ENCODE results near the gene HSF5. TPM values are rescaled to one million over a fixed set of nuclear protein-coding genes. Genes with fewer than 3 reads are reported as not detected.

HSF5 gene
- total and polyA plus RNA-seq, 2 of the 4 experiments (the other 2 are of a cell fraction): not detected

GRCh38 chr17:58516644-58517377, 28.6 kb upstream of the HSF5 start:
- no CpG with 5 or more reads among the region's 2 CpGs for WGBS, 2 experiments (ENCODE audit: extremely low coverage in 2 of 2, insufficient read length in 1 of 2)
- Histone ChIP-seq H3K9me3 (ENCODE audit: control insufficient read depth, insufficient read depth, low read length) (no peaks in the 10 kb centered on the region), H2BK15ac (ENCODE audit: low read depth, low read length) (0 out of 3 replicates have a peak overlapping the region, but pooled peaks have one; percentile 46), H4K8ac (ENCODE audit: low read depth in 2 of 2, low read length in 2 of 2) (peak overlapping the region; percentile 84 to 85), H3K9ac (ENCODE audit: low read depth, low read length) (peak overlapping the region; percentile 68), H3K79me1 (ENCODE audit: low read depth in 1 of 2, low read length in 2 of 2) (peaks cover 5 to 45% of the 10 kb centered on the region in 2 experiments; a peak in 3 of 4 replicates), H3K27me3 (ENCODE audit: control insufficient read depth, insufficient read depth, low read length) (no peaks in the 10 kb centered on the region), H2BK120ac (ENCODE audit: low read depth, low read length) (peak overlapping the region; percentile 33; the same call in 1 of the 2 replicates), H2BK5ac (ENCODE audit: low read depth, low read length, poor library complexity, severe bottlenecking) (peak overlapping the region; percentile 52), H2AK5ac (ENCODE audit: low read depth, low read length) (peak overlapping the region; percentile 89), H3K23ac (ENCODE audit: low read depth, low read length) (0 out of 2 replicates have a peak overlapping the region, but pooled peaks have one; percentile 38), H4K91ac (ENCODE audit: insufficient read depth, low read depth, low read length) (peak overlapping the region; percentile 80), H3K9me1 (ENCODE audit: insufficient read depth, low read length) (peaks cover 15% of the 10 kb centered on the region; the same call in 1 of the 2 replicates), H3K18ac (ENCODE audit: low read depth, low read length) (no peak overlapping the region), H4K20me1 (ENCODE audit: insufficient read depth, low read length) (no peaks in the 10 kb centered on the region), H3K4me3 (ENCODE audit: insufficient read depth, low read depth, low read length) (peak overlapping the region; percentile 64), H3K4me1 (ENCODE audit: control insufficient read depth, insufficient read depth, low read length) (peaks cover 12% of the 10 kb centered on the region; the same call in 1 of the 2 replicates), H3K36me3 (ENCODE audit: control insufficient read depth, insufficient read depth, low read length) (peaks cover 5% of the 10 kb centered on the region; the same call in 1 of the 2 replicates), H3K4me2 (ENCODE audit: low read depth, low read length) (peak overlapping the region; percentile 88), H3K56ac (ENCODE audit: extremely low read depth, insufficient read depth, low read length) (peak overlapping the region; percentile 51; the same call in 1 of the 2 replicates), H2AK9ac (replicated peaks; ENCODE audit: low read depth, low read length, poor library complexity) (peak overlapping the region; percentile 97), H3K4ac (ENCODE audit: low read depth, low read length) (peak overlapping the region; percentile 87), H3K14ac (replicated peaks; ENCODE audit: low read depth, low read length) (peak overlapping the region; percentile 81), H3K27ac (ENCODE audit: insufficient read depth, low read length) (peak overlapping the region; percentile 65; the same call in 1 of the 2 replicates), H2BK20ac (ENCODE audit: low read depth, low read length) (no peak overlapping the region; the same call in 1 of the 2 replicates), H2AFZ (replicated peaks; ENCODE audit: low read length, poor library complexity) (peak overlapping the region; percentile 99), H4K5ac (ENCODE audit: low read depth, low read length) (peak overlapping the region; percentile 58)
- ChIA-PET POLR2A (ENCODE audit: unreplicated experiment) (no interaction called here), CTCF (no interaction called here)
- ATAC-seq (ENCODE audit: low read depth) (no peak), DNase-seq (no peak)
- intact Hi-C loops (cut with micrococcal nuclease): loop anchor here (5.0 to 10.0 kb wide), 2 partner anchors 165 to 268 kb away; partner anchors contain the start of gene SUPT4H1
- dilution Hi-C loops (cut with HindIII; ENCODE audit: low sequenced_read_pairs, unreplicated experiment): no loop called here
- TF ChIP-seq, protein P1, sequence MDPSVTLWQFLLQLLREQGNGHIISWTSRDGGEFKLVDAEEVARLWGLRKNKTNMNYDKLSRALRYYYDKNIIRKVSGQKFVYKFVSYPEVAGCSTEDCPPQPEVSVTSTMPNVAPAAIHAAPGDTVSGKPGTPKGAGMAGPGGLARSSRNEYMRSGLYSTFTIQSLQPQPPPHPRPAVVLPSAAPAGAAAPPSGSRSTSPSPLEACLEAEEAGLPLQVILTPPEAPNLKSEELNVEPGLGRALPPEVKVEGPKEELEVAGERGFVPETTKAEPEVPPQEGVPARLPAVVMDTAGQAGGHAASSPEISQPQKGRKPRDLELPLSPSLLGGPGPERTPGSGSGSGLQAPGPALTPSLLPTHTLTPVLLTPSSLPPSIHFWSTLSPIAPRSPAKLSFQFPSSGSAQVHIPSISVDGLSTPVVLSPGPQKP (IDR thresholded peaks at IDR 0.05; ENCODE audit: borderline replicate concordance, low read depth, low read length): no peak
- TF ChIP-seq RCOR1 (IDR thresholded peaks at IDR 0.05; ENCODE audit: insufficient replicate concordance, low read length): no peak
- no peak for TF ChIP-seq BHLHE40 (IDR thresholded peaks at IDR 0.05; ENCODE audit: low read depth, low read length)
- no peak for TF ChIP-seq SMC3 (IDR thresholded peaks at IDR 0.05; ENCODE audit: low read depth, low read length)
- TF ChIP-seq POLR2A (IDR thresholded peaks at IDR 0.05; ENCODE audit: low read depth, low read length): no peak
- no peak for TF ChIP-seq NFE2L2 (IDR thresholded peaks at IDR 0.05; ENCODE audit: low read depth, low read length)
- TF ChIP-seq CHD1 (IDR thresholded peaks at IDR 0.05; ENCODE audit: low read depth, low read length): no peak
- no peak for TF ChIP-seq RAD21 (IDR thresholded peaks at IDR 0.05; ENCODE audit: low read length)
- TF ChIP-seq, protein P2, sequence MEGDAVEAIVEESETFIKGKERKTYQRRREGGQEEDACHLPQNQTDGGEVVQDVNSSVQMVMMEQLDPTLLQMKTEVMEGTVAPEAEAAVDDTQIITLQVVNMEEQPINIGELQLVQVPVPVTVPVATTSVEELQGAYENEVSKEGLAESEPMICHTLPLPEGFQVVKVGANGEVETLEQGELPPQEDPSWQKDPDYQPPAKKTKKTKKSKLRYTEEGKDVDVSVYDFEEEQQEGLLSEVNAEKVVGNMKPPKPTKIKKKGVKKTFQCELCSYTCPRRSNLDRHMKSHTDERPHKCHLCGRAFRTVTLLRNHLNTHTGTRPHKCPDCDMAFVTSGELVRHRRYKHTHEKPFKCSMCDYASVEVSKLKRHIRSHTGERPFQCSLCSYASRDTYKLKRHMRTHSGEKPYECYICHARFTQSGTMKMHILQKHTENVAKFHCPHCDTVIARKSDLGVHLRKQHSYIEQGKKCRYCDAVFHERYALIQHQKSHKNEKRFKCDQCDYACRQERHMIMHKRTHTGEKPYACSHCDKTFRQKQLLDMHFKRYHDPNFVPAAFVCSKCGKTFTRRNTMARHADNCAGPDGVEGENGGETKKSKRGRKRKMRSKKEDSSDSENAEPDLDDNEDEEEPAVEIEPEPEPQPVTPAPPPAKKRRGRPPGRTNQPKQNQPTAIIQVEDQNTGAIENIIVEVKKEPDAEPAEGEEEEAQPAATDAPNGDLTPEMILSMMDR (conservative IDR thresholded peaks at IDR 0.05; ENCODE audit: low read depth, low read length): no peak
- in situ Hi-C loops (cut with MboI; ENCODE audit: low sequenced_read_pairs): loop anchor here (10.0 kb wide), 1 partner anchor 118 kb away; no protein-coding TSS in a partner anchor
- BruUV-seq (replicated peaks): no TSS peak

Measured in IMR-90 (cell line).